Measurements from ENCODE around the gene IRF2BP2. TPM values are rescaled to one million over a fixed set of nuclear protein-coding genes. Genes with fewer than 3 reads are reported as not detected.
A peak's percentile ranks its signal among the peaks of the same experiment; 100 is the strongest.

Gene IRF2BP2
- total RNA-seq, 1 donor from 2014 or later, result 126 TPM

DNA sequence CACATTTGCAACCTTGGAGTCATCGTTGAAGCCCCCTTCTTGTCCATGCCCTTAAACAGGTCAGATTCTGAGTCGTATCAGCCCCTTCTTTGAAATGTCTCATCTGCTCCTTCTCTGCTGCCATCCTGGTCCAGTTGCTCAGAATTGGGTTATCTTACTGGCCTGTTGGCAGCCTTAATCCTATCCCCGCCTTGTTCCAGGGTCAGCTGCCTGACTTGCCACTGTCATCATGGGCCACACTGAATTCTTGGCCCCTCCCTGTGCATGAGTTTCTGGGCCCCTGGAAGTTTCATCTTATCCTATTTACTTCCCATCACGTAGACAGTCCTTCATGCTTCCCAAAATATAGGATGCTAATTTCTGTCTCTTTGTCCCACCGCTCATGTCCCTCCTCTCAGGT lies 23.7 kb downstream of the IRF2BP2 start:
- Histone ChIP-seq H3K27me3 (ENCODE audit: insufficient read depth, low read length) (no peaks in the 10 kb centered on the region), H3K9ac (ENCODE audit: low read length) (no peak overlapping the region), H3K27ac (ENCODE audit: low read depth, low read length) (no peak overlapping the region), H3K4me3 (ENCODE audit: insufficient read depth, low read depth, low read length) (no peak overlapping the region), H3K4me1 (ENCODE audit: insufficient read depth, low read length) (peaks cover 22% of the 10 kb centered on the region), H3K36me3 (ENCODE audit: insufficient read depth, low read length) (no peaks in the 10 kb centered on the region), H2AFZ (ENCODE audit: low read depth, low read length) (no peak overlapping the region), H3K4me2 (ENCODE audit: low read length) (peak overlapping the region; percentile 49), H3K79me2 (ENCODE audit: insufficient read depth, low read length) (no peaks in the 10 kb centered on the region), H3K9me3 (ENCODE audit: insufficient read depth, low read depth, low read length) (no peaks in the 10 kb centered on the region), H4K20me1 (ENCODE audit: insufficient read depth, low read length) (no peaks in the 10 kb centered on the region)
- peaks cover 13% of the 10 kb centered on the region for H3K4me1 Mint-ChIP-seq (ENCODE audit: low read depth, unreplicated experiment)
- DNase-seq (ENCODE audit: low read depth) (no peak), FAIRE-seq (no peak)
- H3K27ac Mint-ChIP-seq (ENCODE audit: unreplicated experiment), result no peak overlapping the region
- no peaks in the 10 kb centered on the region for H3K9me3 Mint-ChIP-seq (ENCODE audit: unreplicated experiment)
- no peak overlapping the region for H3K4me3 Mint-ChIP-seq (ENCODE audit: unreplicated experiment)
- no peaks in the 10 kb centered on the region for H3K27me3 Mint-ChIP-seq (ENCODE audit: low read depth, unreplicated experiment)
- H3K36me3 Mint-ChIP-seq (ENCODE audit: low read depth, unreplicated experiment), result no peaks in the 10 kb centered on the region
- TF ChIP-seq, protein P1, sequence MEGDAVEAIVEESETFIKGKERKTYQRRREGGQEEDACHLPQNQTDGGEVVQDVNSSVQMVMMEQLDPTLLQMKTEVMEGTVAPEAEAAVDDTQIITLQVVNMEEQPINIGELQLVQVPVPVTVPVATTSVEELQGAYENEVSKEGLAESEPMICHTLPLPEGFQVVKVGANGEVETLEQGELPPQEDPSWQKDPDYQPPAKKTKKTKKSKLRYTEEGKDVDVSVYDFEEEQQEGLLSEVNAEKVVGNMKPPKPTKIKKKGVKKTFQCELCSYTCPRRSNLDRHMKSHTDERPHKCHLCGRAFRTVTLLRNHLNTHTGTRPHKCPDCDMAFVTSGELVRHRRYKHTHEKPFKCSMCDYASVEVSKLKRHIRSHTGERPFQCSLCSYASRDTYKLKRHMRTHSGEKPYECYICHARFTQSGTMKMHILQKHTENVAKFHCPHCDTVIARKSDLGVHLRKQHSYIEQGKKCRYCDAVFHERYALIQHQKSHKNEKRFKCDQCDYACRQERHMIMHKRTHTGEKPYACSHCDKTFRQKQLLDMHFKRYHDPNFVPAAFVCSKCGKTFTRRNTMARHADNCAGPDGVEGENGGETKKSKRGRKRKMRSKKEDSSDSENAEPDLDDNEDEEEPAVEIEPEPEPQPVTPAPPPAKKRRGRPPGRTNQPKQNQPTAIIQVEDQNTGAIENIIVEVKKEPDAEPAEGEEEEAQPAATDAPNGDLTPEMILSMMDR (IDR thresholded peaks at IDR 0.05; ENCODE audit: insufficient read depth, low read depth, low read length), result no peak
- TF ChIP-seq EZH2 (IDR thresholded peaks at IDR 0.05; ENCODE audit: insufficient read depth, low read length), result no peak

DNA sequence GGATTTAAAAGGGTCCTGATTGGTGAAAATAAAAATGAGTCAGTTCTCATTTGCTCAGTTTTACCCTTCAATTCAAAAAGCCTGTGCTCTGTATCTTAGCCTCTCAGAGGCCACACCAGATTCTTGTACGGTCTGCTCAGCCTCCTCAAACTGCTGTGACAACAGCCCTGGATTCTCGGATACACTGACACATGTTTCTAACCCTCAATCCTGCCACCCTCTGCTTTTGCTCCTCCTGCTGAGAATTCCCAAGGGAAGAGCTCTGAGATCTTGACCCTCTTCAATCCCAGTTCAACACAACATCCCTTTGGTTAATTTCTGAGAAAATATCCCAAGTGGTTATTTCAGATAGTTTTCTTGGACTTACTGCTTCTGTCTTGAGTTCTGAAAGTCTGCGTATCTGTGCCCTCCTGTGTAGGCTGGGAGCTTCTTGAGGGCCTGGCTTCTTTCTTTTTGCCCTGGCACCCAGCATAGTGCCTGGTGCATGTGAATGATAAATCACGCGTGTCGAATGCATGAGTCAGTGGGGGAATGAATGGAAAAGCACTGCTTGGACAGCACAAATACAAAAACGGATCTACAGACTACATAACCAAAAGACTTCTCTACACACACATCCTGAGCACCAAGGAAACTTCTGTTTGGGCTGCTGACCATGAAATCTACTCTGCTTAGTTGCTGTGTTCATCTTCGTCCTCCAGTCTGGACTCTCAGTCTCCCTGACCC lies 24.5 kb downstream of the IRF2BP2 start:
- Histone ChIP-seq H3K9ac (ENCODE audit: low read length) (peak overlapping the region; percentile 43), H3K27ac (ENCODE audit: low read depth, low read length) (peak overlapping the region; percentile 42)
- H3K4me1 Mint-ChIP-seq (ENCODE audit: low read depth, unreplicated experiment), result peaks cover 13% of the 10 kb centered on the region

More for the DNA sequence above, 24.5 kb downstream of the IRF2BP2 start:
- FAIRE-seq (no peak), DNase-seq (ENCODE audit: low read depth) (peak; percentile 81)
- H3K36me3 ChIP-seq (ENCODE audit: insufficient read depth, low read length), result no peaks in the 10 kb centered on the region
- peak overlapping the region; percentile 49 for H3K4me2 ChIP-seq (ENCODE audit: low read length)
- H3K36me3 Mint-ChIP-seq (ENCODE audit: low read depth, unreplicated experiment), result no peaks in the 10 kb centered on the region
- no peak overlapping the region for H3K4me3 ChIP-seq (ENCODE audit: insufficient read depth, low read depth, low read length)
- H3K9me3 ChIP-seq (ENCODE audit: insufficient read depth, low read depth, low read length), result no peaks in the 10 kb centered on the region
- no peaks in the 10 kb centered on the region for H3K27me3 Mint-ChIP-seq (ENCODE audit: low read depth, unreplicated experiment)
- peaks cover 22% of the 10 kb centered on the region for H3K4me1 ChIP-seq (ENCODE audit: insufficient read depth, low read length)
- H3K27me3 ChIP-seq (ENCODE audit: insufficient read depth, low read length), result no peaks in the 10 kb centered on the region
- H2AFZ ChIP-seq (ENCODE audit: low read depth, low read length), result peak overlapping the region; percentile 1
- TF ChIP-seq EZH2 (IDR thresholded peaks at IDR 0.05; ENCODE audit: insufficient read depth, low read length), result no peak
- TF ChIP-seq, protein P1 (IDR thresholded peaks at IDR 0.05; ENCODE audit: insufficient read depth, low read depth, low read length), result no peak
- H3K9me3 Mint-ChIP-seq (ENCODE audit: unreplicated experiment), result no peaks in the 10 kb centered on the region
- no peaks in the 10 kb centered on the region for H3K79me2 ChIP-seq (ENCODE audit: insufficient read depth, low read length)
- H3K4me3 Mint-ChIP-seq (ENCODE audit: unreplicated experiment), result no peak overlapping the region
- H3K27ac Mint-ChIP-seq (ENCODE audit: unreplicated experiment), result no peak overlapping the region
- no peaks in the 10 kb centered on the region for H4K20me1 ChIP-seq (ENCODE audit: insufficient read depth, low read length)
